Tibial nerve (tissue), 4 donors: ENCODE data around the gene SH3BP1. TPM values are rescaled to one million over a fixed set of nuclear protein-coding genes. Genes with fewer than 3 reads are reported as not detected.
A peak's percentile ranks its signal among the peaks of the same experiment; 100 is the strongest.
"Not testable (repeated sequence)": the region's sequence is repeated elsewhere in the genome, so short reads cannot be mapped to it uniquely, and the experiment has no call there.

Experiments used
- DNase-seq, 2 donors: peaks; one replicate each; pipeline ENCODE4 v3.0.0-alpha.2; 2019; ENCODE audit warnings: low spot score in 2 of 2
- H3K27ac ChIP-seq, 4 donors: fragments of 200-600 bp; sonication (generic) in 3 of 4; one replicate each; pipeline ENCODE4 v1.5.1; 2017 to 2019; ENCODE audit warnings: mild to moderate bottlenecking in 1 of 4
- H3K27me3 ChIP-seq, 2 donors: fragments of 200-600 bp; sonication (generic) in 1 of 2; one replicate each; pipeline versions ENCODE4 v1.5.1 to v1.6.0; 2017 to 2019
- H3K36me3 ChIP-seq, 3 donors: fragments of 200-600 bp; sonication (generic); one replicate each; pipeline ENCODE4 v1.5.1; 2018 to 2019
- H3K4me1 ChIP-seq, 4 donors: fragments of 200-600 bp; sonication (generic) in 3 of 4; one replicate each; pipeline ENCODE4 v1.5.1; 2017 to 2019
- H3K4me3 ChIP-seq, 4 donors: fragments of 200-600 bp; sonication (generic) in 3 of 4; one replicate each; pipeline ENCODE4 v1.5.1; 2017 to 2019; ENCODE audit warnings: mild to moderate bottlenecking in 1 of 4, moderate library complexity in 1 of 4
- H3K9me3 ChIP-seq, 4 donors: fragments of 200-600 bp; sonication (generic) in 3 of 4; one replicate each; pipeline ENCODE4 v1.5.1; 2017 to 2019
- EP300 ChIP-seq, 2 donors: sonication (generic); formaldehyde crosslinking; IDR thresholded peaks; one replicate each; pipeline ENCODE4 v1.6.1; 2017; ENCODE audit warnings: antibody characterized with exemption in 2 of 2, mild to moderate bottlenecking in 1 of 2
- POLR2A ChIP-seq, 2 donors: fragments of 450-650 bp; IDR thresholded peaks; one replicate each; pipeline ENCODE4 v1.6.1; 2017; ENCODE audit warnings: antibody characterized with exemption in 2 of 2, mild to moderate bottlenecking in 2 of 2, moderate library complexity in 2 of 2
- WGBS, 2 donors: methylation state at CpG; one replicate each; pipeline ENCODE4 v1.1.5; 2018; 5-methylcytosine and 5-hydroxymethylcytosine counted together
- total RNA-seq, 4 donors: library from RNA; depleted of rRNA; stranded (reverse); fragments of >200 nt; gene quantifications; one replicate each; pipeline ENCODE4 v1.1.0, GENCODE V29; 2016
- TF ChIP-seq, protein P1 (sequence below), 5 experiments: fragments of 200-600 bp in 3 of 5; fragments of 450-650 bp in 2 of 5; sonication (generic) in 3 of 5; IDR thresholded peaks; one replicate each; pipeline ENCODE4 v1.5.1; 2016 to 2019; ENCODE audit warnings: antibody characterized with exemption in 5 of 5, mild to moderate bottlenecking in 3 of 5, moderate library complexity in 2 of 5

The SH3BP1 gene
- total RNA-seq, 4 donors from 2014 or later: 7.5 to 19.8 (median 13.9) TPM

DNA sequence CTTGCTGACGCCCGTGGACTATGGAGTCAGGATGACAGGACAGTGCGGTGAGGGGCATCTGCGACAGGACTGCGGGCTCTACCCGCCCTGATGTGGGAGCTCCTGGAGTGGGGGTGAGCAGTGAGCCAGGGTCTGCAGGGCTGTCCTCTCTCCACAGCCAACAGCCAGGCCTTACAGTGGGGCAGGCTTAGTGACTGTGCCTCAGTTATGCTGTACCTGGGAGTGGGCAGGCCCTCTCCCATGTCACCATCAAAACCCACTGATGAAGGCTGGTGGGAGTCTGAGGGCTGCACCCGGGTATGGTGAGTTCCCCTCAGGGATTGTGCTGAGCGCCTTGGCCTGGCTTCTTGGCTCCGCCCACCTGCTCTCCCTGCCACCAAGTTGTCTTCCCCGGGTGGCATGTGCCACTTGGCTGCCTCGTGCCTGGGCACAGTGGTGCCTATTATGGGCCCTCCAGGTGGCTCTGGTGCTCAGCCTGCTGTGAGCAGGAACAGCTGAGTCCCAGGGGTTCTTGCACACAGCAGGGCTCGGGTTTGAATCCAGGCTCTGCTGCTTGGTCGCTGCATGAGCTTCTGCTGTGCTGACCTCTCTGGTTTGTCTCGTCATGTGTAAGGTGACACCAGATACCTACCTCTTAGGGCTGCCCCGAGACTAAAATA lies 53.3 kb downstream of the SH3BP1 start:
- 87 to 92% methylated on average over 12 to 14 of the region's 15 CpGs for WGBS, 2 donors
- no peak for TF ChIP-seq EP300 (IDR thresholded peaks at IDR 0.05)
- TF ChIP-seq, protein P1, sequence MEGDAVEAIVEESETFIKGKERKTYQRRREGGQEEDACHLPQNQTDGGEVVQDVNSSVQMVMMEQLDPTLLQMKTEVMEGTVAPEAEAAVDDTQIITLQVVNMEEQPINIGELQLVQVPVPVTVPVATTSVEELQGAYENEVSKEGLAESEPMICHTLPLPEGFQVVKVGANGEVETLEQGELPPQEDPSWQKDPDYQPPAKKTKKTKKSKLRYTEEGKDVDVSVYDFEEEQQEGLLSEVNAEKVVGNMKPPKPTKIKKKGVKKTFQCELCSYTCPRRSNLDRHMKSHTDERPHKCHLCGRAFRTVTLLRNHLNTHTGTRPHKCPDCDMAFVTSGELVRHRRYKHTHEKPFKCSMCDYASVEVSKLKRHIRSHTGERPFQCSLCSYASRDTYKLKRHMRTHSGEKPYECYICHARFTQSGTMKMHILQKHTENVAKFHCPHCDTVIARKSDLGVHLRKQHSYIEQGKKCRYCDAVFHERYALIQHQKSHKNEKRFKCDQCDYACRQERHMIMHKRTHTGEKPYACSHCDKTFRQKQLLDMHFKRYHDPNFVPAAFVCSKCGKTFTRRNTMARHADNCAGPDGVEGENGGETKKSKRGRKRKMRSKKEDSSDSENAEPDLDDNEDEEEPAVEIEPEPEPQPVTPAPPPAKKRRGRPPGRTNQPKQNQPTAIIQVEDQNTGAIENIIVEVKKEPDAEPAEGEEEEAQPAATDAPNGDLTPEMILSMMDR (IDR thresholded peaks at IDR 0.05): no peak
- TF ChIP-seq POLR2A (IDR thresholded peaks at IDR 0.05): no peak
- Histone ChIP-seq H3K36me3 (peaks cover 3 to 70% (median 20%) of the 10 kb centered on the region in 3 donors), H3K9me3 (no peaks in the 10 kb centered on the region), H3K4me1 (peaks cover 0 to 27% (median 11%) of the 10 kb centered on the region in 4 donors), H3K27me3 (no peaks in the 10 kb centered on the region), H3K27ac (no peak overlapping the region), H3K4me3 (no peak overlapping the region)
- no peak for DNase-seq

DNA sequence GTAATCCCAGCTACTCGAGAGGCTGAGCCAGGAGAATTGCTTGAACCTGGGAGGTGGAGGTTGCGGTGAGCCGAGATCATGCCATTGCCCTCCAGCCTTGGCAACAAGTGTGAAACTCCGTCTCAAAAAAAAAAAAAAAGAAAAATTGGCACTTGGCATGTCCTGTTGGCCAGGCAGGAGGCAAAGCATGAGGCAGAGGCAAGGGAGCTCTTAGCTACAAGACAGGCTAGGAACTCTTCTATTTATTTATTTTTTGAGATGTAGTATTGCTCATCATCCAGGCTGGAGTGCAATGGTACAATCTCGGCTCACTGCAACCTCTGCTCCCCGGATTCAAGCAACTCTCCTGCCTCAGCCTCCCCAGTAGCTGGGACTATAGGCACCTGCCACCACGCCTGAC lies 54.7 kb downstream of the SH3BP1 start:
- 91 to 94% methylated on average over 7 of the region's 7 CpGs for WGBS, 2 donors
- H3K4me3 ChIP-seq, H3K27me3 ChIP-seq, H3K9me3 ChIP-seq, H3K27ac ChIP-seq, DNase-seq: not testable (repeated sequence)
- H3K4me1 ChIP-seq: peaks cover 0 to 20% (median 10%) of the 10 kb centered on the region in 4 donors
- H3K36me3 ChIP-seq: peaks cover 3 to 57% (median 20%) of the 10 kb centered on the region in 3 donors

DNA sequence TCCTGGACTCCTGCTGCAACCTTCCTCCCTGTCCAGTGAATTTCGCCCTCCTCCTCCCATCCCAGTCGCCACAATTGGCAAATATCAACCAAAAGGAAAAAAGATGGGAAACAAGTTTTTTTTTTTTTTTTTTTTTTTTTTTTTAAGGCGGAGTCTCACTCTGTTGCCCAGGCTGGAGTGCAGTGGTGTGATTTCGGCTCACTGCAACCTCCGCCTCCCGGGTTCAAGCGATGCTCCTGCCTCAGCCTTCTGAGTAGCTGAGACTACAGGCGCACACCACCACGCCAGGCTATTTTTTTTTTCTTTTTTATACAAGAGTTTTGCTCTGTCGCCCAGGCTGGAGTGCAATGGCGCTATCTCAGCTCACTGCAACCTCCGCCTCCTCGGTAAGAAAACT lies 56.8 kb downstream of the SH3BP1 start:
- not testable (repeated sequence) for DNase-seq
- H3K4me3 ChIP-seq: peak overlapping the region in 2 of 4 donors; percentile 24 to 35

GRCh38 chr22:37696657-37697537 lies 57.4 kb downstream of the SH3BP1 start, which contains the start of gene TRIOBP:
Gene TRIOBP (plus strand): TSS chr22:37697048. CDS start chr22:37701366, 4,318 bp downstream.
- Histone ChIP-seq H3K4me3 (peak within 1 kb of the TSS in 2 of 4 donors; percentile 24 to 35), H3K27ac (peak within 1 kb of the TSS in 2 of 4 donors; percentile 33 to 38), H3K36me3 (peaks cover 0 to 31% (median 5%) of the 10 kb centered on the region in 3 donors), H3K27me3 (no peaks in the 10 kb centered on the region), H3K9me3 (no peaks in the 10 kb centered on the region), H3K4me1 (peaks cover 0 to 20% (median 10%) of the 10 kb centered on the region in 4 donors)
- TF ChIP-seq, protein P1 (IDR thresholded peaks at IDR 0.05): peak in 4 of 5 experiments; percentile 42 to 58 (median 44)
- TF ChIP-seq EP300 (IDR thresholded peaks at IDR 0.05): peak in 1 of 2 donors; percentile 46
- no peak for TF ChIP-seq POLR2A (IDR thresholded peaks at IDR 0.05)
- peak; percentile 72 to 78 for DNase-seq
- WGBS, 2 donors: 1 to 10% methylated on average over 22 to 29 of the region's 39 CpGs

More for the DNA sequence above, 56.8 kb downstream of the SH3BP1 start:
- not testable (repeated sequence) for H3K27me3 ChIP-seq, H3K9me3 ChIP-seq
- peak overlapping the region in 1 of 4 donors; percentile 24 for H3K27ac ChIP-seq
- 27 to 31% methylated on average over 13 of the region's 13 CpGs for WGBS, 2 donors
- peaks cover 0 to 20% (median 10%) of the 10 kb centered on the region in 4 donors for H3K4me1 ChIP-seq
- H3K36me3 ChIP-seq: peaks cover under 1 to 37% (median 11%) of the 10 kb centered on the region in 3 donors

DNA sequence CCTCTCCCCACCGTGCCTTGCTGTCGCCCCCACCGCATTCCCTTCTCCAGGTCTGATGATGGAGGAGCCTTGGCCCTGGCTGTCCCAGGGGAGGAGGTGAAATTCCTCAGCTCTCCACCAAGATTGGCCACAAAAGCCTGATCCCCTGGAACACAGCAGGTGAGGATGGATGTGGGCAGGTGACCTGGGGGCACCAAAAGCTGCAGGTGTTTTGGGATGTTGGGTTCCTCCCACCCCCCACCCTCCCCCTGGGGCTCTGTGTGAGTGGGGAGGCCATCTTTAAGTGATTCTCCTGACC lies 58.0 kb downstream of the SH3BP1 start:
- Histone ChIP-seq H3K27me3 (no peaks in the 10 kb centered on the region), H3K9me3 (no peaks in the 10 kb centered on the region), H3K4me3 (no peak overlapping the region), H3K4me1 (peaks cover 0 to 20% (median 10%) of the 10 kb centered on the region in 4 donors), H3K27ac (peak overlapping the region in 2 of 4 donors; percentile 33 to 38), H3K36me3 (peaks cover 0 to 25% (median 0%) of the 10 kb centered on the region in 3 donors)
- DNase-seq: no peak
- 34 to 60% methylated on average over 1 to 3 of the region's 3 CpGs for WGBS, 2 donors
- TF ChIP-seq POLR2A (IDR thresholded peaks at IDR 0.05) (no peak), EP300 (IDR thresholded peaks at IDR 0.05) (no peak)
- TF ChIP-seq, protein P1 (IDR thresholded peaks at IDR 0.05): no peak
